Testis (tissue), 2 donors: ENCODE data around the gene CTH.
"Not testable (repeated sequence)": the region's sequence is repeated elsewhere in the genome, so short reads cannot be mapped to it uniquely, and the experiment has no call there.

Experiments
- POLR2A ChIP-seq: fragments of 450-650 bp; IDR thresholded peaks from one replicate; pipeline ENCODE4 v1.6.1; 2017; ENCODE audit warnings: antibody characterized with exemption, mild to moderate bottlenecking, moderate library complexity
- TF ChIP-seq, protein P1 (sequence below), 3 experiments: fragments of 450-650 bp in 2 of 3; fragments of 200-600 bp in 1 of 3; sonication (generic) in 1 of 3; IDR thresholded peaks; one replicate each; pipeline ENCODE4 v1.5.1; 2016 to 2019; ENCODE audit warnings: antibody characterized with exemption in 3 of 3, mild to moderate bottlenecking in 2 of 3, moderate library complexity in 1 of 3

DNA sequence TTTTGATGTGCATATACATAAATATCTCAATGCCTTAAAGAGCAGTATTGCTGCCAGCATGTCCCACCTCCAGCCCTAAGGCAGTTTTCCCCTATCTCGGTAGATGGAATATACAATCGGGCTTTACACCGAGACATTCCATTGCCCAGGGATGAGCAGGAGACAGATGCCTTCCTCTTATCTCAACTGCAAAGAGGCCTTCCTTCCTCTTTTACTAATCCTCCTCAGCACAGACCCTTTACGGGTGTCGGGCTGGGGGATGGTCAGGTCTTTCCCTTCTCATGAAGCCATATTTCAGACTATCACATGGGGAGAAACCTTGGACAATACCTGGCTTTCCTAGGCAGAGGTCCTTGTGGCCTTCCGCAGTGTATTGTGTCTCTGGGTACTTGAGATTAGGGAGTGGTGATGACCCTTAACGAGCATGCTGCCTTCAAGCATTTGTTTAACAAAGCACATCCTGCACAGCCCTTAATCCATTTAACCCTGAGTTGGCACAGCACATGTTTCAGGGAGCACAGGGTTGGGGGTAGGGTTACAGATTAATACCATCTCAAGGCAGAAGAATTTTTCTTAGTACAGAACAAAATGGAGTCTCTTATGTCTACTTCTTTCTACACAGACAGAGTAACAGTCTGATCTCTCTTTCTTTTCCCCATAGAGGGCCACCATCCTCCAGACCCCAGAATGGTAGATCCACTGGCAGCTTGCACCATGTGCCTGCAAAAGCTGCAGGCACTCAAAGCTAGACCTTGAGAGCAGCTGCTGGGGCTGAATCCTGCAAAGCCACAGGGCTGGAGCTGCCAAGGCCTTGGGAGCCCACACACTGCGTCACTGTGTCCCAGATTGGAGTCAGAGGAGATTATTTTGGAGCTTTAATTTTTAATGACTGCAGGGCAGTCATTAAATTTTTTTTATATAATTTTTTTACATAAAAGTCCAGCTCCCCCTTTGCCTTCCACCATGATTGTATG is 50.0 kb downstream of the CTH start:
- TF ChIP-seq, protein P1, sequence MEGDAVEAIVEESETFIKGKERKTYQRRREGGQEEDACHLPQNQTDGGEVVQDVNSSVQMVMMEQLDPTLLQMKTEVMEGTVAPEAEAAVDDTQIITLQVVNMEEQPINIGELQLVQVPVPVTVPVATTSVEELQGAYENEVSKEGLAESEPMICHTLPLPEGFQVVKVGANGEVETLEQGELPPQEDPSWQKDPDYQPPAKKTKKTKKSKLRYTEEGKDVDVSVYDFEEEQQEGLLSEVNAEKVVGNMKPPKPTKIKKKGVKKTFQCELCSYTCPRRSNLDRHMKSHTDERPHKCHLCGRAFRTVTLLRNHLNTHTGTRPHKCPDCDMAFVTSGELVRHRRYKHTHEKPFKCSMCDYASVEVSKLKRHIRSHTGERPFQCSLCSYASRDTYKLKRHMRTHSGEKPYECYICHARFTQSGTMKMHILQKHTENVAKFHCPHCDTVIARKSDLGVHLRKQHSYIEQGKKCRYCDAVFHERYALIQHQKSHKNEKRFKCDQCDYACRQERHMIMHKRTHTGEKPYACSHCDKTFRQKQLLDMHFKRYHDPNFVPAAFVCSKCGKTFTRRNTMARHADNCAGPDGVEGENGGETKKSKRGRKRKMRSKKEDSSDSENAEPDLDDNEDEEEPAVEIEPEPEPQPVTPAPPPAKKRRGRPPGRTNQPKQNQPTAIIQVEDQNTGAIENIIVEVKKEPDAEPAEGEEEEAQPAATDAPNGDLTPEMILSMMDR (IDR thresholded peaks at IDR 0.05), result not testable (repeated sequence)
- TF ChIP-seq POLR2A, result not testable (repeated sequence)
